Glomerular endothelial cell (primary cell): ENCODE results near the gene GALNT15. TPM values are rescaled to one million over a fixed set of nuclear protein-coding genes. Genes with fewer than 3 reads are reported as not detected.

Experiments
- DNase-seq: peaks from one replicate; pipeline ENCODE4 v3.0.0-alpha.2; 2011; ENCODE audit warnings: low read depth, low spot score; ENCODE audit errors: extremely low read depth
- total RNA-seq: library from RNA; depleted of rRNA; stranded (reverse); fragments of >200 nt; gene quantifications from 2 replicates; pipeline ENCODE4 v1.2.3, GENCODE V29; 2015

Gene GALNT15
- total RNA-seq, 1 donor from 2014 or later, result 35.2 TPM

DNA sequence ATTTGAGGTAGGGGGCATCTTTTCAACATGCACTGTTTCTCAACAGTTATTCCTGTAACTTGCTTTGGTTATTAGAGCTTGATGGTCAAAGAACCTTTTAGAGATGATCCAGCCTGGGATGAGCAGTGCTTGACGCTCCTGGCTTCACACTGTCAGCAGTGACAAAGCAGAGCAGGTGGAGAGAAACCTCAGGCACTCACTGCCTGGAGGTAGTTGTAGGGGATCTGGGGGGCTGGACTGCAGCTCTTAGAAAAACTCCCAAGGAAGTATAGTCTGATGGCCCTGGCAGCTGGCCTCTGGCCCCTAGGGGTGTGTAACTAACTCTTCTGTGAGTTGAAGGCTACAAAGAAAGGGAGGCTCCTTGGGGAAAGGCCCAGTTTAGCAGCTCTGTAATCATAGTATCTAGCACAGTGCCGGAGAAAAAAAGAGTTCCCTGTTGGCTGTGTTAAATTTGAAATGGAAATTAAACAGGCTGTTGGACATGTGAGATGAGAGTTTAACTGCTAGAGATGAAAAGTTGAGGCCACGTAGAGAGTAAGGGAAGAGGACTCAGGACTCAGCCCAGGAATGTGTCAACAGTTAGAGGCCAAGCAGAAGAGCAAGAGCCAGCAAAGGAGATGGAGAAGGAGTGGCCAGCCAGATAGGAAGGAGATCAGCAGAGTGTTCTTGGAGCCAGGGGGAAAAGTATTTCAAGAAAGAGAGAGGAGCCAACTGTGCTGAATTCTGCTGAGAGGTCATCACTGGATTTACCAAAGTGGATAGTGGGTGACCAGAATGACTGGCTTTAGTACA, 104.7 kb downstream of the GALNT15 start:
- no peak for DNase-seq

DNA sequence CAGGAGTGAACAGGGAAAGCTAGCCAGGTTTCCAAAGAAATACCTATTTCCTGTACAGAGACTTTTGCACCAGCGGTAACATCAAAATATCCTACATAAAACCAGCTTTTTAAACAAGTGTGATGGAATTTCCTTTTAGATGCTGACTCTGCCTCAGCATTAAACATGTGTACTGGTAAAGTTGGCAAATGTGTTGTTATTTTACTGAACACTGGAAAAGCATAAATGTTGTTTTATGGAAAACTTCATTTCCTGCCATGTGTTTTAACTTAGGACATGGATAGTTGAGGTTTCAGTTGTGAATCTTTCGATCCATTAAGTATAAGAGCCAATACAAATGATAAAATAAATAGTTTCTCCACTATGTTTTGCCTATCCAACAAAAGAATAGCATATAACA, 106.2 kb downstream of the GALNT15 start:
- DNase-seq, result no peak

Other genes starting within 250 kb of the GALNT15 start
- 21.7 and 24.8 TPM in 2 replicates for gene DPH3, start 90.3 kb downstream of the GALNT15 start, total RNA-seq
- gene OXNAD1, start 90.5 kb downstream of the GALNT15 start, total RNA-seq, result 5.6 and 6.8 TPM in 2 replicates